IPS-15b (cell line): ENCODE measurements around the gene SLU7.
"Not testable (repeated sequence)": the region's sequence is repeated elsewhere in the genome, so short reads cannot be mapped to it uniquely, and the experiment has no call there.

Experiments used
- H3K27me3 ChIP-seq: one replicate; pipeline ENCODE4 v1.6.1; 2013; ENCODE audit warnings: low read length; ENCODE audit not compliant: control insufficient read depth, insufficient read depth
- H3K36me3 ChIP-seq: one replicate; pipeline ENCODE4 v1.6.1; 2013; ENCODE audit warnings: low read length; ENCODE audit not compliant: control insufficient read depth, insufficient read depth
- H3K4me1 ChIP-seq: one replicate; pipeline ENCODE4 v1.6.1; 2013; ENCODE audit warnings: mild to moderate bottlenecking, low read length; ENCODE audit not compliant: control insufficient read depth, insufficient read depth
- H3K4me3 ChIP-seq: one replicate; pipeline ENCODE4 v1.5.1; 2013; ENCODE audit warnings: low read depth, low read length
- H3K9ac ChIP-seq: one replicate; pipeline ENCODE4 v1.6.1; 2013; ENCODE audit warnings: low read depth, mild to moderate bottlenecking, low read length
- H3K9me3 ChIP-seq: one replicate; pipeline ENCODE4 v1.6.1; 2013; ENCODE audit warnings: mild to moderate bottlenecking, low read length; ENCODE audit not compliant: control insufficient read depth, insufficient read depth

SLU7 gene

GRCh38 chr5:160448886-160449285 lies 30.0 kb upstream of the SLU7 start:
- no peaks in the 10 kb centered on the region for H3K27me3 ChIP-seq
- no peaks in the 10 kb centered on the region for H3K36me3 ChIP-seq
- H3K9ac ChIP-seq: no peak overlapping the region
- H3K4me1 ChIP-seq: no peaks in the 10 kb centered on the region
- H3K4me3 ChIP-seq: no peak overlapping the region
- H3K9me3 ChIP-seq: no peaks in the 10 kb centered on the region

DNA sequence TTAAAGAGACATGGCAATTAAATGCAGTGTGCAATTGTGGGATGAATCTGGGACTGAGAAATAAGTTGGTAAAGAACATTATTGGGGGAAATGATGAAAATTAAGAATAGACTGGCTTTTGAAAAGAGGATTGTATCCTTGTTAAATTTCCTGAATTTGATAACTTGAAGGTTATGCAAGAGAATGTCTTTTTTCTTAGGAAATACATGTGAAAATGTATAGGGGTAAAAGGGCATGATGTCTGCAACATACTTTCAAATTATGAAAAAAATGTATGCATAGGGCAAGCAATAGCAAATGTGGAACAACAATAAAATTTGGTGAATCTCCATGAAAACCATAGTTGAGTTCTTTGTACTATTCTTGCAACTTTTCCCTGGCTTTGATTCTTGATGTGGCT lies 26.9 kb upstream of the SLU7 start:
- no peak overlapping the region for H3K4me3 ChIP-seq
- H3K36me3 ChIP-seq: no peaks in the 10 kb centered on the region
- H3K4me1 ChIP-seq: peaks cover 2% of the 10 kb centered on the region
- H3K9ac ChIP-seq: no peak overlapping the region
- no peaks in the 10 kb centered on the region for H3K27me3 ChIP-seq
- no peaks in the 10 kb centered on the region for H3K9me3 ChIP-seq

GRCh38 chr5:160445132-160445531 lies 26.3 kb upstream of the SLU7 start:
- Histone ChIP-seq H3K36me3 (no peaks in the 10 kb centered on the region), H3K9ac (no peak overlapping the region), H3K4me1 (peaks cover 2% of the 10 kb centered on the region), H3K27me3 (no peaks in the 10 kb centered on the region), H3K4me3 (no peak overlapping the region), H3K9me3 (no peaks in the 10 kb centered on the region)

DNA sequence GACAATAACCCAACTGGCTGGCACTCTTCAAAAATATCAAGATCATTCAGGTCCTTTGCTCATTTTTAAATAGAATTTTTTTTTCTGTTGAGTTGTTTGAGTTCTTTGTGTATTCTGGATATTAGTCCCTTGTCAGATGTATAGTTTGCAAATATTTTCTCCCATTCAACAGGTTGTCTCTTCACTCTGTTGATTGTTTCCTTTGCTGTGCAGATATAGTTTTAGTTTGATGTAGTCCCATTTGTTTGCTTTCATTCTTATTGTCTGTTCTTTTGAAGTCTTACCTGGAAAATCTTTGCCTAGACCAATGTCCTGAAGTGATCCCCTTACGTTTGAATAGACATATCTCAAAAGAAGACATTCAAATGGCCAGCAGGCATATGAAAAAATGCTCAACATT lies 25.5 kb upstream of the SLU7 start:
- no peak overlapping the region for H3K4me3 ChIP-seq
- H3K36me3 ChIP-seq: no peaks in the 10 kb centered on the region
- no peak overlapping the region for H3K9ac ChIP-seq
- H3K27me3 ChIP-seq: no peaks in the 10 kb centered on the region
- H3K9me3 ChIP-seq: no peaks in the 10 kb centered on the region
- H3K4me1 ChIP-seq: peaks cover 2% of the 10 kb centered on the region

DNA sequence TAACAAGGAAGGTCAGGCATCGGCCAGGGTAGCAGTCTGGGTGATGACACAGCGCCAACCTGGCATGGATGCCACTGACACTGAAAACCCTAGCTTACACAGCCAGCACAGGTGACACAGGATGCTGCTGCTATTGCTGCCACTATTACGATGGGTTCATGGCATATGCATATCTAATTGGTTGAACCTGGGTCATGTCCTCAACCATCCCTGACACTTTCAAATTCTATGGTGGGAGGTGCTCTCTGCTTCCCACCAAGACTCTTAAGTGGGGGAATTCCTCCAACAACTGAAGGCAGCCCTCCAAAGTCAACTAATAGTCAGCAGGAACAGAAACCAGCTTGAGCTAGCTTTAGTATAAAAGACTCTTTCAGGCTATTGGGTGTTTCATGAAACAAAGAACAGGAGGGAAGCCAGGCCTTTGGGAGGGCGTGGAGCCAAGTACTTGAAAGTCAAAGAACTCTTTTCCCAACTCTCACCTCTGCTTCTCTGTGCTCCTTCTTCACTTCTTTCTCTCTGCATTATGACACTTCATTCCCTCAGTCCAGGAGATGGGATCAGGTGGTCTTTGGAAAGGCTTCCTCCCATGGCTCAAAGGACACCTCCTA lies 24.0 kb upstream of the SLU7 start:
- H3K9me3 ChIP-seq: no peaks in the 10 kb centered on the region
- no peaks in the 10 kb centered on the region for H3K27me3 ChIP-seq
- H3K4me1 ChIP-seq: peaks cover 2% of the 10 kb centered on the region
- H3K36me3 ChIP-seq: no peaks in the 10 kb centered on the region
- H3K4me3 ChIP-seq: no peak overlapping the region
- H3K9ac ChIP-seq: no peak overlapping the region

- H3K9me3 ChIP-seq: no peaks in the 10 kb centered on the region
- peaks cover 2% of the 10 kb centered on the region for H3K4me1 ChIP-seq
- no peaks in the 10 kb centered on the region for H3K27me3 ChIP-seq
- H3K4me3 ChIP-seq: no peak overlapping the region
- H3K9ac ChIP-seq: no peak overlapping the region
- H3K36me3 ChIP-seq: no peaks in the 10 kb centered on the region
These were observed 22.5 kb upstream of the SLU7 start for GRCh38 chr5:160441311-160441781.

GRCh38 chr5:160439205-160439600 lies 20.3 kb upstream of the SLU7 start:
- Histone ChIP-seq H3K4me1 (peaks cover 2% of the 10 kb centered on the region), H3K9ac (no peak overlapping the region)

GRCh38 chr5:160438316-160439204 lies 19.7 kb upstream of the SLU7 start:
- Histone ChIP-seq H3K9me3 (no peaks in the 10 kb centered on the region), H3K9ac (no peak overlapping the region), H3K36me3 (no peaks in the 10 kb centered on the region), H3K4me1 (peaks cover 2% of the 10 kb centered on the region), H3K4me3 (peak overlapping the region; percentile 45), H3K27me3 (no peaks in the 10 kb centered on the region)

More at GRCh38 chr5:160439205-160439600, 20.3 kb upstream of the SLU7 start:
- Histone ChIP-seq H3K27me3 (no peaks in the 10 kb centered on the region), H3K36me3 (no peaks in the 10 kb centered on the region), H3K4me3 (peak overlapping the region; percentile 45), H3K9me3 (no peaks in the 10 kb centered on the region)

DNA sequence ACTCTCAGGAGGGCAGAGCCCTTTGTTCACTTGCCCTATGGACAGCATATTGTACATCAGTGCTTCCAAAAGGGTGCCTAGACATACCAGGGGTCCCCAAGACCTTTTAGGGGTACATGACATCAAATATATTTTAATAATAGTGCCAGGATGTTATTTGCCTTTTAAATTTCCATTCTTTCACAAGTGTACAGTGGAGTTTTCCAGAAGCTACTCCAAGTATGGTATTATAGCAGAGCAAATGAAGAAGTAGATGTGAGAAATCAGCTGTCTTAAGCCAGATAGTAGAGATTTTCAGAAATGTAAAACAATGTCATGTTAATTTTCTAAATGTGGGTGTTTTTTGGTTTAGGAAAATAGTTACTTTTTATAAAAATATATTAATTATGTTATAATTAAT lies 18.4 kb upstream of the SLU7 start:
- Histone ChIP-seq H3K9me3 (no peaks in the 10 kb centered on the region), H3K4me1 (no peaks in the 10 kb centered on the region), H3K36me3 (no peaks in the 10 kb centered on the region), H3K27me3 (no peaks in the 10 kb centered on the region), H3K4me3 (no peak overlapping the region), H3K9ac (no peak overlapping the region)

GRCh38 chr5:160436661-160437060 lies 17.8 kb upstream of the SLU7 start:
- not testable (repeated sequence) for H3K4me1 ChIP-seq, H3K9me3 ChIP-seq, H3K27me3 ChIP-seq, H3K4me3 ChIP-seq, H3K36me3 ChIP-seq, H3K9ac ChIP-seq

DNA sequence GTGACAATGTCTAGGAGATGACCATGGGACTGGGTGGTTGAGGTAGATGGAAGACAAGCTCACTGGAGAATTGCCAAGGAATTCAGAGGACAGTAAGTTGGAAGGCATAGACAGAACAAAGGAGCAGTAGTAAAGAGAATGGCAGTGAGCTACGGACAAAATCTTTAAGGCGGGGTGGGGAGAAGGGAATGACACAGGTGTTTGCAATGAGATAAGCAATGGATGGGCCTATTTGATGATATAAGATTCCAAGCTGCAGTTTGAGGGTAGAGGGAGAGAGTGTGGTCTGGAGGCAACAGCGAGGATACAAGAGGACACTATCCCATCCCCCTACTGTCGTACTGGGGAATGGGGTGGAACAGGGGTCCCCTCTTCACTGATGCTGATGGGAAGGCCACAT lies 17.1 kb upstream of the SLU7 start:
- no peak overlapping the region for H3K9ac ChIP-seq
- H3K36me3 ChIP-seq: no peaks in the 10 kb centered on the region
- no peaks in the 10 kb centered on the region for H3K4me1 ChIP-seq
- no peak overlapping the region for H3K4me3 ChIP-seq
- no peaks in the 10 kb centered on the region for H3K27me3 ChIP-seq
- no peaks in the 10 kb centered on the region for H3K9me3 ChIP-seq

- Histone ChIP-seq H3K4me1 (no peaks in the 10 kb centered on the region), H3K4me3 (no peak overlapping the region), H3K9me3 (no peaks in the 10 kb centered on the region), H3K9ac (no peak overlapping the region), H3K27me3 (no peaks in the 10 kb centered on the region), H3K36me3 (no peaks in the 10 kb centered on the region)
These were observed 16.7 kb upstream of the SLU7 start for GRCh38 chr5:160435532-160435931.
